GM21423 (cell line): ENCODE measurements around the gene VWA1.
"Not testable (repeated sequence)": the region's sequence is repeated elsewhere in the genome, so short reads cannot be mapped to it uniquely, and the experiment has no call there.

Source experiments
- ATAC-seq: cut with Tn5 transposase; IDR thresholded peaks from one replicate; pipeline ENCODE4 v1.9.1; 2021; ENCODE audit warnings: mild to moderate bottlenecking, moderate library complexity; ENCODE audit not compliant: unreplicated experiment

VWA1 gene

DNA sequence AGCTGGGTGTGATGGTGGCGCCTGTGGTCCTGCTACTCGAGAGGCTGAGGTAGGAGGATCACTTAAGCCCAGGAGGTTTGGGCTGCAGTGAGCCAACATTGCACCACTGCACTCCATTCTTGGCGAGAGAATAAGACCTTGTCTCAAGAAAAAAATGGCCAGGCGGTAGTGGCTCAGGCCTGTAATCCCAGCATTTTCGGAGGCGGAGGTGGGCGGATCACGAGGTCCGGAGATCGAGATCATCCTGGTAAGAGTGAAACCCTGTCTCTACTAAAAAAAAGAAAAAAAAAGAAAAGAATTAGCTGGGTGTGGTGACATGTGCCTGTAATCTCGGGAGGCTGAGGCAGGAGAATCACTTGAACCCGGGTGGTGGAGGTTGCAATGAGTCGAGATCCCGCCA is 47.4 kb downstream of the VWA1 start:
- no peak for ATAC-seq

GRCh38 chr1:1483714-1484113 is 48.2 kb downstream of the VWA1 start:
- no peak for ATAC-seq

DNA sequence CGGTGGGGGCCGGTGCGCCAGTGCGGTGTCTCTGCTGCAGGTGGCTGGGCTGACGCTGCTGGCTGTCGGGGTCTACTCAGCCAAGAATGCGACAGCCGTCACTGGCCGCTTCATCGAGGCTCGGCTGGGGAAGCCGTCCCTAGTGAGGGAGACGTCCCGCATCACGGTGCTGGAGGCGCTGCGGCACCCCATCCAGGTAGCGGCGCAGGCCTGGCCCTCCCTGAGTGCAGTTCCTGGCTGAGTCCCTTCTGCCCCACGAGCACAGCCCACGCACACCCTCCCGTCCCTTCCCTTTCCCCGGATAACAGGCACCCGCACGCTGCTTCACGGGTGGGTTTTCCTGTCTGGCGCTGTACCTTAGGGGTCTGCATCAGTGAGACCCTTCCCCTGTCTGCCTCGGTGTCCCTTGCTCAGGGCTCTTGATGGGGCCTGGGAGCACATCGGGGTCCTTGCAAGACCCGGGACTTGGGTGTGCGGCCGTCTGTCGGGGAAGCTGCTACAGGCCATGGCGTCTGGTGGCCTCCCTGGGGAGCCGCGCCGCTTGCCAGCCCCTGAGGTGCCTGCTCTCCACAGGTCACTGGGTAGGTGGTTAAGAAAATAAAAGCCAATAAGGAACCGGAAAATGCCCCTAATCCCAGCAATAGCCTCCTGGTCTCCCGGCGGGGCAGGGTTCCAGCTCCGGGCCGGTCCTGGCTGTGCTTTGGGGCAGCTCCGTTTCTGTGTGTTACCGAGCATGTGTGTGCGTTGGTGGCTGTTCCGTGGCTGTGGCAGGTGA is 49.7 kb downstream of the VWA1 start:
- not testable (repeated sequence) for ATAC-seq

DNA sequence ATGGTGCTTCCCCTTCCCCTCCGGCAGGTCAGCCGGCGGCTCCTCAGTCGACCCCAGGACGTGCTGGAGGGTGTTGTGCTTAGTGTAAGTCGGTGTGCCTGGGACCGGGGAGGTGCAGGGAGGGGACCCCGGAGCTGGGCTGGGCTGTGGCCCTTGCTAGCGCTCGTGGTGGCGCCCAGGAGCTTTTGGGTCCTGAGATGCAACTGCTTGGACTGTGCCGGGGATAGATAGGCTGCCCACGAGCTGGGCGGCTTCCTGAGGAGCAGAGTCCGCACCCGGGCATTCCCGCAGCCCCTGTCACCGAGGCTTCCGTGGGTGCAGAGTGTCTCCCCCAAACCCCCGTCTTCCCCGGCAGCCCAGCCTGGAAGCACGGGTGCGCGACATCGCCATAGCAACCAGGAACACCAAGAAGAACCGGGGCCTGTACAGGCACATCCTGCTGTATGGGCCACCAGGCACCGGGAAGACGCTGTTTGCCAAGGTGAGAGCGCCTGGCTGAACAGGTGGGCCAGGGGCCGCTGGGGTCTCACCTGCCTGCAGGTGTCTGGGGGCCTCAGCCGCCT is 50.3 kb downstream of the VWA1 start:
- not testable (repeated sequence) for ATAC-seq

DNA sequence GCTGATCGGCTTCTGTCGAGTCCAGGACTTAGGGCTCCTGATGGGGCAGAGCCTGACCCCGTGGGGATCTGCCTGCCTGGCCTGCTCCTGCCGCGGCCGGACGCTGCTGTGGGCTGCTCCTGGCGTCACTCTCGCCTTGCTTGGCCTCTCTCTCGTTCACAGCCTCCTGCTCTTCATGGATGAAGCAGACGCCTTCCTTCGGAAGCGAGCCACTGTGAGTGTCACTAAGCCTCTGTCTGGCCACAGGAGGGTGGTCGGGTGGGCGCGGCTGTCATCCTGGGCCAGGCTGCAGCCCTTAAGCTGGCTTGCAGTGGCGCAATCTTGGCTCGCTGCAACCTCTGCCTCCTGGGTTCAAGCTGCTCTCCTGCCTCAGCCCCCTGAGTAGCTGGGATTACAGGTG is 52.2 kb downstream of the VWA1 start:
- no peak for ATAC-seq

DNA sequence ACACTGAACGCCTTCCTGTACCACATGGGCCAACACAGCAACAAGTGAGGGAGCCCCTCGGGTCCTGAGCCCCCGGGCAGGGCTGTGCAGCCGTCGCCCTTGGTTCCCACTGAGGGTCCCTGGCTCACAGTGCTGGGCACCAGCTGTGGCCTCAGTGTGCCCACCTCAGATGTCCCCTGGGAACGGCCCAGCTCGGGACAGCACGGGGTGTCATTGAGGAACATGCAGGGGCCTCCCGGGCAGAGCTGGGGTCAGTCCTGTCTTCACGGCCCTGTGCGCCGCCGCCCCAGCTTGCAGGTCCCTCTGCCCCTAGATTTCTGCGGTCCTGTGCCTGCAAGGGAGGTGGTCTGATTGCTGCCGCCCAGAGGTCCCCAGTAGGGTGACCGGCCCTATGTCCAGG is 53.7 kb downstream of the VWA1 start:
- ATAC-seq: no peak

DNA sequence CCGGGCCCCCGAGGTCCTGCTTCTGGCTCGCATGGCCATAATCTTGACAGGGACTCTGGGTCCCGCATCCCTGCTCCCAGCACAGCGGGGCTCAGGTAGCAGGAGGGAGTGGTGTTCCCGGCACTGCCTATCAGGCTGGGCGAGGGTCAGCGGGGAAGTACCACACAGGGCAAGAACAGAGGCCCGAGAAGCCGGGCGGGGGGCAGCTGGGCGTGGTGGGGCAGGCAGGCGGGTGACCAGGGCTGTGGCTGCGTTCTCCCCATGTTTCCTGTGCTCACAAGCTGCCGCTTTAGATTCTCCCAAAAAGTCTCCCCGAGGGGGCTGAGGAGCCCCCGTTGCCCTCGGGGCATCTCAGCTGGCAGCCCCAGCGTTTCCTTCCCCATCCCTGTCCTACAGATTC is 54.4 kb downstream of the VWA1 start:
- ATAC-seq: no peak

DNA sequence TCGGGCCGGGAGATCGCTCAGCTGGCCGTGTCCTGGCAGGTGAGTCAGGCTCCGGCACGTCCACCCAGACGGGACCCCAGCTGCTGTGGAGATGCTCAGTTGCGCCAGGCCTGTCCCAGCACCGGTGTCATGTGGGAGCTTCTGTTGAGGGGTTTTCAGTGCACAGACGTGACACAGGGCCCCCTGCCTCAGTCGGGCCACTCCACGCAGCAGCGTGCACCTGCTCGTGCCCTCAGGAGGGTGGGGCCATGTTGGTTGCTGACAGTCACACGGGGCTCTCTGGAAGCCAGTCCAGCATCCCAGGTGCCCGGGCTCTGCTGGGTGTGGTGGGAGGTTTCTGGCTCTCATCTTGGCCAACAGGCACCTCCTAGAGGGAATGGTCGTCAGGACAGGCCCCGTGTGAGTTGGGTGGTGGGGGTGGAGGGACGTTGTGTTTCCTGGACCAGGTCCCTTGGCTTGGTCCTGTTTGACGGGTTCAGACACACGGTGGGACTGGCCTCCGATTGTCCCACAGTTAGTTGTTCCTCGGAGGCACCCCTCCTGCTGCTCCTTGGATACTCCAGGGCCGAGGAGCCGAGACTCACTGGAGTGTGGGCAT is 55.2 kb downstream of the VWA1 start:
- ATAC-seq: no peak

GRCh38 chr1:1491601-1492000 is 56.1 kb downstream of the VWA1 start:
- no peak for ATAC-seq
